LNCaP clone FGC (cell line): ENCODE results near the gene OSBPL6.

Experiments
- DNase-seq: peaks from one replicate; pipeline ENCODE4 v3.0.0-alpha.2; 2011; ENCODE audit warnings: low read depth
- H3K4me3 ChIP-seq: 2 replicates; pipeline ENCODE4 v1.5.1; 2011; ENCODE audit warnings: mild to moderate bottlenecking, low read depth, low read length, control low read depth
- CTCF ChIP-seq: IDR thresholded peaks from 2 replicates; pipeline ENCODE4 v1.5.1; 2012; ENCODE audit warnings: mild to moderate bottlenecking; ENCODE audit not compliant: control insufficient read depth, insufficient read depth; ENCODE audit errors: extremely low read depth

Gene OSBPL6

DNA sequence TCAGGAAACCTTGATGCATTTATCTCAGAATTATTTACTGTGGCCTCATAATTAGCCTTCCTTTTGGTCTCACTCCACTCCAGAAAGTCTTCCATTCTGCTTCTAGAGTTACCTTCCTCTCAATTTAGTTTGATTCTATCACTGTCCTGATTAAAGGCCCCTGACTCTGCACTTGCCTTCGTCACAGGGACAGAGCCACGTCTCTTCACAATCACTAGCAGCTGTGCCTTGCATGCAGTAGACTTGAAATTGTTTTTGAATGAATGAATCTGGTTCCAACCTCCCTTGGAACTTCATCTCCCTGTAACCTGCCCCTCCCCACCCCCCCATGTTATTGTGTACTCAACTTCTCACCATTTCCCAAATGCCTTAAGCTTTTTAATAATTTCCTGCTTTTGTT is 52.4 kb downstream of the OSBPL6 start:
- no peak for TF ChIP-seq CTCF
- DNase-seq = no peak
- H3K4me3 ChIP-seq = no peak overlapping the region

DNA sequence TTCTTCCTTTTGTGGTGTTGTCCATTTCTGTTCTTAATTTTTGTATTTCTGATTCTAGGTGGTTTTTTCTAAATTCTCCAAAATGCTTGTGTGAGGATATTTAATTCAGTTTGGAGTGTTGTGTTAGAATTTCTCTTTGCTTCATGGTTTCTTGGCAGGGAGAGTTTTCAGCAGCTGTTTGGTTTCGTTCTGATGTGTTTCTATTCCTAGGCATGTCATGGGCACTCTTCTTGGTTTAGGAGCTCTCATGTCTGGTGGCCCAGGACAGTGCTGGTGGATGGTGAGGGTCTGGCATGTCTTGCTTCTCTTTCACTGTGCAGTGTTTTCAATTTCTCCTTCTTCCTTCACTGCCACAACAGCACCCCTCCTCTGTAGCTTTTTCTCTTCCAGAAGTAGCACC is 52.9 kb downstream of the OSBPL6 start:
- H3K4me3 ChIP-seq = no peak overlapping the region
- TF ChIP-seq CTCF = no peak
- DNase-seq = no peak

GRCh38 chr2:178250429-178250828 is 56.1 kb downstream of the OSBPL6 start:
- H3K4me3 ChIP-seq = no peak overlapping the region
- TF ChIP-seq CTCF = no peak
- no peak for DNase-seq

DNA sequence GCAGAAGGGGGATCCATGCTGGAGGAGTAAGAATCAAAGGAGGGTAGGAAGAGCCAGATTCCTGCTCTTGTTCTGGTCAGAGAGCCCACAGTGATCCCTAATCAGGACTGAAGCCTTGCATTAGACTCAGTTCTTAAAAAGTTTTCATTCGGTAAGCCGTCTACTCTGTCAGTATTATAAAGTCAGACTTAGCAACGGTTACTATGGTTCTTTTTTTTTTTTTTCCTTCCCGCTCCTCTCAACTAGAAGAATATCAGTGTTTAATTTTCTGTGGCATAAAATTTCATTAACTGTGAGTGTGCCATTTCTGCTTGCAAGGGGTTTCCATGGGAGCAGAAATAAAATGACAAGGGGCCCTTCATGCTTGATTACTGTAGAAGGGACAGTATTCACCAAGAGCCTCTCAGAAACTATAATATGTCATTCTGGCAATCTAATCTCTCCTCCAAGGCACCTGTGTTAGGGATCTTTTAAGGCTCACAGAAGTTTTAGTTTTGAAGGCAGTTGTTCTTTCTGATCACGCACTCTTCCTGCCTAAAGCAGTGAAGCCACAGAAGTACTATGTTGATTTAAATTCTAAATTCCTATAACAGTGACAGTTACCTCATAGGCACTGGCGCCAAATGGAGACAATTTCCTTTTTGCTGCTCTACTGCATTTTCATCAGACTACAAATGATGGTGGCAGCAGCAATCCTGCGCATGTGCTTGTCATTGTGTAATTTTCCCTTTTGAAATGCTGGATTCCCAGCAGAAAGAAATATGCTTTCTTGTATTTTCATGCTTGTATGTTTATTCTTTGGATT is 57.0 kb downstream of the OSBPL6 start:
- no peak overlapping the region for H3K4me3 ChIP-seq
- no peak for TF ChIP-seq CTCF
- DNase-seq = no peak

- DNase-seq = no peak
- no peak for TF ChIP-seq CTCF
- H3K4me3 ChIP-seq = no peak overlapping the region
Measured at GRCh38 chr2:178256382-178257042, 62.2 kb downstream of the OSBPL6 start.

GRCh38 chr2:178257127-178257526 is 62.8 kb downstream of the OSBPL6 start:
- no peak for DNase-seq
- no peak overlapping the region for H3K4me3 ChIP-seq
- TF ChIP-seq CTCF = no peak
